Measurements from ENCODE around the gene SLC4A1AP.

SLC4A1AP gene

DNA sequence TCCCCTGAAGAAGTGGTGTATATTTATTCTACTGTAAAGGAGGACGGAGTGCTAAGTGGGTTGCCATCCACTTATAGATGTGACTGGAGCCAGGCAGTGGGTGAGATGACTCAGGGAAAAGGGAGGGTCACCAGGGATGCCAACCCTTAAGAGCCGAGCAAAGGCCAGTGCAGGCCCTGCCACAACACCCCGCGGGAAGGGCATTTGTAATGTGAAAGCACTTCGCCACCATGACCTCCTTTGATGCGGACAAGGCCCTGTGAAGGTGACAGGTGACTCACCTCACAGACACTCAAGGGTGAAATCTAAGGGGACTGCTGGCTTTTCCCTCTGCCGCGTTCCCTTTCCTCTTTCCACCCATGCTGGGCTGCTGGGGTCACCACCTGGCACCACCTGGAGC, 57.6 kb downstream of the SLC4A1AP start:
- no peak for DNase-seq (ENCODE audit: low read depth in 2 of 2)
- TF ChIP-seq, protein P1, sequence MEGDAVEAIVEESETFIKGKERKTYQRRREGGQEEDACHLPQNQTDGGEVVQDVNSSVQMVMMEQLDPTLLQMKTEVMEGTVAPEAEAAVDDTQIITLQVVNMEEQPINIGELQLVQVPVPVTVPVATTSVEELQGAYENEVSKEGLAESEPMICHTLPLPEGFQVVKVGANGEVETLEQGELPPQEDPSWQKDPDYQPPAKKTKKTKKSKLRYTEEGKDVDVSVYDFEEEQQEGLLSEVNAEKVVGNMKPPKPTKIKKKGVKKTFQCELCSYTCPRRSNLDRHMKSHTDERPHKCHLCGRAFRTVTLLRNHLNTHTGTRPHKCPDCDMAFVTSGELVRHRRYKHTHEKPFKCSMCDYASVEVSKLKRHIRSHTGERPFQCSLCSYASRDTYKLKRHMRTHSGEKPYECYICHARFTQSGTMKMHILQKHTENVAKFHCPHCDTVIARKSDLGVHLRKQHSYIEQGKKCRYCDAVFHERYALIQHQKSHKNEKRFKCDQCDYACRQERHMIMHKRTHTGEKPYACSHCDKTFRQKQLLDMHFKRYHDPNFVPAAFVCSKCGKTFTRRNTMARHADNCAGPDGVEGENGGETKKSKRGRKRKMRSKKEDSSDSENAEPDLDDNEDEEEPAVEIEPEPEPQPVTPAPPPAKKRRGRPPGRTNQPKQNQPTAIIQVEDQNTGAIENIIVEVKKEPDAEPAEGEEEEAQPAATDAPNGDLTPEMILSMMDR (IDR thresholded peaks at IDR 0.05; ENCODE audit: low read depth, low read length), result no peak

DNA sequence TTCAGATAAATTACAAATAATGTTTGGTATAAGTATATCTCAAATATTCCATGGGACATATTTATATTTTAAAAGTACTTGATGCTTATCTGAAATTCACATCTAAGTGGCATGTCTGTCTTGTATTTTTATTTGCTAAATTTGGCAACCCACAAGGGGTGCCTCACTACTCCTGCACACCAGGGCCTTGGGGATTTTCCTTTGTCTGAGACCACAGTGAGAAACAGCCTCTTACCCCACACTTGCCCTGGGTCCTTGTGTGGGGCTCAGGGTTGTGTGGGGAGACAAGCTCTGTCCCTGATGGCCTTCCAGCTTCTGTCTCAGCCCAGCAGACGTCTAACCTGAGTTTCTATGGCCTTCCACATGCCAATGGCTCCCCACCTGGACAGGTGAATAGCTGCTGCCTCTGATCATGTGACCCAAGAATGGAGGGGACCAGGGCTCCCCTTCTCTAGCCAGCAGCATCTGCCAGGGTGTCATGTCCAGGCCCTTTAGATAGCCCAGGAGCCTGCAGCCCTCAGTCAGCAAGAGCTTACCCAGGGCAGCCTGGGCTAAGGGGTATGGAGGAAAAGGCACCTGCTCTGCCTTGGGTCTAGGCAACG, 58.3 kb downstream of the SLC4A1AP start:
- DNase-seq (ENCODE audit: low read depth in 2 of 2), result no peak
- no peak overlapping the region for H3K4me3 ChIP-seq (replicated peaks in 1 of 2; ENCODE audit: low read depth in 2 of 2, low read length in 2 of 2)
- TF ChIP-seq, protein P1 (IDR thresholded peaks at IDR 0.05; ENCODE audit: low read depth, low read length), result no peak

More for the DNA sequence above, 57.6 kb downstream of the SLC4A1AP start:
- H3K4me3 ChIP-seq (replicated peaks in 1 of 2; ENCODE audit: low read depth in 2 of 2, low read length in 2 of 2), result no peak overlapping the region

DNA sequence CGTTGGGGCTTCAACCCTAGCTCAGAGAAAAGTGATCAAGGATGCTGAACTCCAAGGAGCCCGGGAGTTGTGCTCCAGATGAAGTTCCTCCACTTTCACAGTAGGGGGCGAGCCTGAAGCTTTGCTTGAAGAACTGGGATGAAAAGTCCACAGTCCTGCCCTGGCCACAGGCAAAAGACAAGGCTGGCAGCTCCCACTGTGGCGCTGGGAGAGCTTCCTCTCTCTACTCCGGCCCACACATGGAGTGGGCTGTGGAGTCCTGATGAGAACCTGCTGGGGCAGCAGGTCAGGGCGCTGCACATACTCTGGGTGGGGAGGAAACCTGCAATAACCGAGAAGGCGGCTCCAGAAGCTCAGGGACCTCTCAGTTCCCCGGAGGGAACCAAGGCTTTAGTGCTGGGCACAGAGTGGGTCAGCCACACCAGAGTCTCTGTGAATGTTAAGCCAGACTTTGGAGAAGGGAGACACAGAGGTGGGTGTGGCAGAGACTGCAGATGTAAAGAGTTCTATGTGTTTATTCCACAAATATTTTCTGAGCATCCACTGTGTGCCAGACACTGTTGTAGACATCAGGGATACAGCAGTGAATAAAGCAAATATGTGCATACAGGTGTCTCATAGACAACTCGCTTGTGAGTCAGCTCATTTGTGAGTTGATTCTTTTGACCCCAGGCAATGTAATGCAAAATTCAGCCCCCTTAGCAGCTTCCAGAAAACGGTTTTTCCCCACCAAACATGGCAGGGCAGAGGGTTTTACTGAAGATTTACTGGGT, 59.9 kb downstream of the SLC4A1AP start:
- DNase-seq (ENCODE audit: low read depth in 2 of 2), result peak; percentile 86 to 87
- H3K4me3 ChIP-seq (replicated peaks in 1 of 2; ENCODE audit: low read depth in 2 of 2, low read length in 2 of 2), result no peak overlapping the region
- TF ChIP-seq, protein P1 (IDR thresholded peaks at IDR 0.05; ENCODE audit: low read depth, low read length), result peak; percentile 92

DNA sequence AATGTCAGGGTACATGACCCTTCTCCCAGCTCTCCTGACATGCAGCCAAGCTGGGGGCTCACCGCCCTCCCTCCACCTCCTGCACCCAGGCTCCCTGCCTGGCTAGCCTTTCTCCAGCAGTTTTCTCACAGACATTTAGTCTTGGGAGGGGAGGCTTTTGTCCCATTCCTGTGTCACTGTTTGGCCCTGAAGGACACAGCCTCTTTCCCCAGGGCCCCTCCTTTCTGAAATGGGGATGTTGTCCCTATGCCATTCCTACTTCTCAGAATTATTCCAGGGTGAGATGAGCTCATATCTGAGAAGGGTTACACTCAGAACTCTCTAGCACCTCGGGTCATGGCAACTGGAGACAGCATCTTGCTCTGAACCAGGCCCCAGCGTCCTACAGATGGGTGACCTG, 60.5 kb downstream of the SLC4A1AP start:
- DNase-seq (ENCODE audit: low read depth in 2 of 2), result no peak
- TF ChIP-seq, protein P1 (IDR thresholded peaks at IDR 0.05; ENCODE audit: low read depth, low read length), result no peak
- H3K4me3 ChIP-seq (replicated peaks in 1 of 2; ENCODE audit: low read depth in 2 of 2, low read length in 2 of 2), result no peak overlapping the region

DNA sequence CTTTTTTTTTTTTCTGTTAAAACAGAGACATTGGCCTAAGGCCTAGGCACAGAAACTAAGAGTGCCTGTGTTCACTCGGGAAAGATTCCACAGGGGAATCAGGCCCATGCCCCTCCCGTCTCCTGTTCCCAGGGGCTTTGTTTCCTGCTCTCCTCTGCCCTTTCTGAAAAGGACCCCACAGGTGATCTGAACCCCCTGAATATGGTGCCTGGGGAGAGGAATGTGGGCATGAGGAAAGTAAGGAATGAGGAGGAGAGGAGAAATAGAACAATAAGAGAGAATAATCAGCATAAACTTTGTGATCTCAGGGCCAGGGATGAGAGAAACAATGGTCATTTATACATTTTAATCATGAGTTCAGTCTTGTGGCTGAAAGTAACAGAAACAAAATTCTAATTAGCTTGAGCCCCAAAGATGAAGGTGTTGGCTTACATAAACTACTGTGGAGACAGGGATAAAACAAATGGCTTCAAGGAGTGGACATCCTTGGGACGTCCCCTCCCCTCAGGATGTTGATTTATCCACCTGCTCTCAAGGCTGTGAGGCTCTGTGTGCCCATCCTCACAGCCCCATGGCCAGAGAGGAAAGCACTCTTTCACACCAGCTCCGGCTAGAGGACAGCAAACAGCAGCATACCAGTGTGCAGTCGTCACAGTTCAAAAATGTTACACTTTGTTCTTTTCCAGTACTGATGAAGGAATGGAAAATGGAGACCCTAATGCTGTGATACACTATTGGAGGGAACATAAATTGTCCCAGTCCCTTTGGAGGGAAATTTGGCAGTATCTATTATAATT, 61.4 kb downstream of the SLC4A1AP start:
- H3K4me3 ChIP-seq (replicated peaks in 1 of 2; ENCODE audit: low read depth in 2 of 2, low read length in 2 of 2), result no peak overlapping the region
- TF ChIP-seq, protein P1 (IDR thresholded peaks at IDR 0.05; ENCODE audit: low read depth, low read length), result no peak
- peak; percentile 66 to 75 for DNase-seq (ENCODE audit: low read depth in 2 of 2)

DNA sequence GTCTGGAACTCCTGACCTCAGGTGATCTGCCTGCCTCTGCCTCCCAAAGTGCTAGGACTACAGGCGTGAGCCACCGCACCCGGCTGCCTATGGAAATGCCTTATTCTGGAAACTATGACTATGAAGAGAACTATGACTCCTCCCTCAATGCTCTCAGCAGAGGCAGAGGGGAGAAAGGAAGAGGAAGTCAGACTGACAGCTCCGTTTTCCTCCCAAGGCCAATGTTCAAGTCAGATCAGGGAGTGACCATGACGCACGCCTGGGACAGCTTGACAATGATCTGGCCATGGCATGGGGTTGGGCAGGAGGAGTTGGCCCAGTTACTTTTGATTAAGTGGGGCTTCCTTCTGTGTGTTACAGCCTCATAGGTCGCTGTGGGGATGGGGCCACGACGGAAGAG, 63.6 kb downstream of the SLC4A1AP start:
- peak; percentile 30 to 69 for DNase-seq (ENCODE audit: low read depth in 2 of 2)
- TF ChIP-seq, protein P1 (IDR thresholded peaks at IDR 0.05; ENCODE audit: low read depth, low read length), result no peak
- H3K4me3 ChIP-seq (replicated peaks in 1 of 2; ENCODE audit: low read depth in 2 of 2, low read length in 2 of 2), result no peak overlapping the region
